ENCODE measurements around the gene RNU6-9. TPM values are rescaled to one million over a fixed set of nuclear protein-coding genes. Genes with fewer than 3 reads are reported as not detected.

RNU6-9 gene
- total and polyA plus RNA-seq, 2 of the 13 experiments (the other 11 are each of a cell fraction or from before 2014, with no cell fraction given) = under 0.01 TPM; not detected in 1

Small RNA genes lying within 50 kb of the gene (small RNA-seq; reads per million reads assigned to genes)
- 0 to 0.33 (median 0.20) reads per million in 3 experiments for gene RNU6-9 (ENCODE audit: insufficient read depth in 2 of 3, insufficient read length in 3 of 3, low read depth in 2 of 3, low replicate concordance in 1 of 3)

Other genes with a start within 250 kb of the RNU6-9 start
- gene RNF126, start 230.3 kb upstream of the RNU6-9 start, total RNA-seq (2016; rRNA removed; fragmentation: Illumina TruSeq; extraction: Trizol) = 18.5 and 34.0 TPM in 2 replicates
- gene RNF126, start 230.3 kb upstream of the RNU6-9 start, polyA plus RNA-seq (2011; rRNA removed) = 23.2 and 24.6 TPM in 2 replicates
- gene FSTL3, start 217.1 kb upstream of the RNU6-9 start, total RNA-seq (2016; rRNA removed; fragmentation: Illumina TruSeq; extraction: Trizol) = 5.8 and 13.5 TPM in 2 replicates
- gene FSTL3, start 217.1 kb upstream of the RNU6-9 start, polyA plus RNA-seq (2011; rRNA removed) = 15.6 and 30.9 TPM in 2 replicates
- gene PRSS57, start 198.0 kb upstream of the RNU6-9 start, total RNA-seq (2016; rRNA removed; fragmentation: Illumina TruSeq; extraction: Trizol) = not detected in 2 replicates
- 0.12 and 0.20 TPM in 2 replicates for gene PRSS57, start 198.0 kb upstream of the RNU6-9 start, polyA plus RNA-seq (2011; rRNA removed)
- 9.7 and 10.8 TPM in 2 replicates for gene PALM, start 184.5 kb upstream of the RNU6-9 start, total RNA-seq (2016; rRNA removed; fragmentation: Illumina TruSeq; extraction: Trizol)
- gene PALM, start 184.5 kb upstream of the RNU6-9 start, polyA plus RNA-seq (2011; rRNA removed) = 4.0 and 5.4 TPM in 2 replicates
- 1.1 and 1.3 TPM in 2 replicates for gene MISP, start 142.4 kb upstream of the RNU6-9 start, total RNA-seq (2016; rRNA removed; fragmentation: Illumina TruSeq; extraction: Trizol)
- 0.67 and 0.71 TPM in 2 replicates for gene MISP, start 142.4 kb upstream of the RNU6-9 start, polyA plus RNA-seq (2011; rRNA removed)
- gene PTBP1, start 96.0 kb upstream of the RNU6-9 start, total RNA-seq (2016; rRNA removed; fragmentation: Illumina TruSeq; extraction: Trizol) = 188 and 195 TPM in 2 replicates
- 288 and 314 TPM in 2 replicates for gene PTBP1, start 96.0 kb upstream of the RNU6-9 start, polyA plus RNA-seq (2011; rRNA removed)
- 0.07 TPM in 1 of 2 replicates, not detected in the other for gene PLPPR3, start 71.5 kb upstream of the RNU6-9 start, total RNA-seq (2016; rRNA removed; fragmentation: Illumina TruSeq; extraction: Trizol)
- gene PLPPR3, start 71.5 kb upstream of the RNU6-9 start, polyA plus RNA-seq (2011; rRNA removed) = 0.16 and 0.17 TPM in 2 replicates
- gene AZU1, start 65.6 kb upstream of the RNU6-9 start, total RNA-seq (2016; rRNA removed; fragmentation: Illumina TruSeq; extraction: Trizol) = not detected in 2 replicates
- gene AZU1, start 65.6 kb upstream of the RNU6-9 start, polyA plus RNA-seq (2011; rRNA removed) = 0.08 TPM in 1 of 2 replicates, not detected in the other
- not detected in 2 replicates for gene PRTN3, start 52.5 kb upstream of the RNU6-9 start, total RNA-seq (2016; rRNA removed; fragmentation: Illumina TruSeq; extraction: Trizol)
- 0.10 TPM in 1 of 2 replicates, not detected in the other for gene PRTN3, start 52.5 kb upstream of the RNU6-9 start, polyA plus RNA-seq (2011; rRNA removed)
- gene ELANE, start 41.2 kb upstream of the RNU6-9 start, total RNA-seq (2016; rRNA removed; fragmentation: Illumina TruSeq; extraction: Trizol) = not detected in 2 replicates
- not detected in 2 replicates for gene ELANE, start 41.2 kb upstream of the RNU6-9 start, polyA plus RNA-seq (2011; rRNA removed)
- 3.6 and 4.6 TPM in 2 replicates for gene CFD, start 33.8 kb upstream of the RNU6-9 start, total RNA-seq (2016; rRNA removed; fragmentation: Illumina TruSeq; extraction: Trizol)
- 2.3 and 3.9 TPM in 2 replicates for gene CFD, start 33.8 kb upstream of the RNU6-9 start, polyA plus RNA-seq (2011; rRNA removed)
- 14.8 and 18.4 TPM in 2 replicates for gene MED16, start 297 bp upstream of the RNU6-9 start, total RNA-seq (2016; rRNA removed; fragmentation: Illumina TruSeq; extraction: Trizol)
- 13.3 and 16.9 TPM in 2 replicates for gene MED16, start 297 bp upstream of the RNU6-9 start, polyA plus RNA-seq (2011; rRNA removed)
- gene R3HDM4, start 19.7 kb downstream of the RNU6-9 start, total RNA-seq (2016; rRNA removed; fragmentation: Illumina TruSeq; extraction: Trizol) = 21.8 and 26.2 TPM in 2 replicates
- gene R3HDM4, start 19.7 kb downstream of the RNU6-9 start, polyA plus RNA-seq (2011; rRNA removed) = 26.9 and 40.4 TPM in 2 replicates
- gene KISS1R, start 23.8 kb downstream of the RNU6-9 start, total RNA-seq (2016; rRNA removed; fragmentation: Illumina TruSeq; extraction: Trizol) = 3.9 and 10.2 TPM in 2 replicates
- 1.1 and 1.5 TPM in 2 replicates for gene KISS1R, start 23.8 kb downstream of the RNU6-9 start, polyA plus RNA-seq (2011; rRNA removed)
- gene ARID3A, start 32.6 kb downstream of the RNU6-9 start, total RNA-seq (2016; rRNA removed; fragmentation: Illumina TruSeq; extraction: Trizol) = 53.8 and 71.3 TPM in 2 replicates
- 77.9 and 102 TPM in 2 replicates for gene ARID3A, start 32.6 kb downstream of the RNU6-9 start, polyA plus RNA-seq (2011; rRNA removed)
- gene WDR18, start 90.9 kb downstream of the RNU6-9 start, total RNA-seq (2016; rRNA removed; fragmentation: Illumina TruSeq; extraction: Trizol) = 47.6 and 49.7 TPM in 2 replicates
- gene WDR18, start 90.9 kb downstream of the RNU6-9 start, polyA plus RNA-seq (2011; rRNA removed) = 36.4 and 44.6 TPM in 2 replicates
- gene GRIN3B, start 106.9 kb downstream of the RNU6-9 start, total RNA-seq (2016; rRNA removed; fragmentation: Illumina TruSeq; extraction: Trizol) = 0.07 TPM in 1 of 2 replicates, not detected in the other
- gene GRIN3B, start 106.9 kb downstream of the RNU6-9 start, polyA plus RNA-seq (2011; rRNA removed) = 0.20 and 0.34 TPM in 2 replicates
- 20.5 and 64.7 TPM in 2 replicates for gene TMEM259, start 127.6 kb downstream of the RNU6-9 start, total RNA-seq (2016; rRNA removed; fragmentation: Illumina TruSeq; extraction: Trizol)
- gene TMEM259, start 127.6 kb downstream of the RNU6-9 start, polyA plus RNA-seq (2011; rRNA removed) = 164 and 232 TPM in 2 replicates
- gene RNU6-2, start 128.0 kb downstream of the RNU6-9 start, total RNA-seq (2016; rRNA removed; fragmentation: Illumina TruSeq; extraction: Trizol) = under 0.01 TPM in 1 of 2 replicates, not detected in the other
- not detected in 2 replicates for gene RNU6-2, start 128.0 kb downstream of the RNU6-9 start, polyA plus RNA-seq (2011; rRNA removed)
- 70.0 and 84.5 TPM in 2 replicates for gene CNN2, start 133.1 kb downstream of the RNU6-9 start, total RNA-seq (2016; rRNA removed; fragmentation: Illumina TruSeq; extraction: Trizol)
- gene CNN2, start 133.1 kb downstream of the RNU6-9 start, polyA plus RNA-seq (2011; rRNA removed) = 58.1 and 63.6 TPM in 2 replicates
- 1.3 and 4.4 TPM in 2 replicates for gene ABCA7, start 146.6 kb downstream of the RNU6-9 start, total RNA-seq (2016; rRNA removed; fragmentation: Illumina TruSeq; extraction: Trizol)
- 32.4 and 41.2 TPM in 2 replicates for gene ABCA7, start 146.6 kb downstream of the RNU6-9 start, polyA plus RNA-seq (2011; rRNA removed)
- 0.48 and 0.84 TPM in 2 replicates for gene ARHGAP45, start 173.7 kb downstream of the RNU6-9 start, total RNA-seq (2016; rRNA removed; fragmentation: Illumina TruSeq; extraction: Trizol)
- gene ARHGAP45, start 173.7 kb downstream of the RNU6-9 start, polyA plus RNA-seq (2011; rRNA removed) = 32.0 and 40.3 TPM in 2 replicates
- gene POLR2E, start 201.9 kb downstream of the RNU6-9 start, total RNA-seq (2016; rRNA removed; fragmentation: Illumina TruSeq; extraction: Trizol) = 140 TPM in 2 replicates
- 272 and 305 TPM in 2 replicates for gene POLR2E, start 201.9 kb downstream of the RNU6-9 start, polyA plus RNA-seq (2011; rRNA removed)
- gene GPX4, start 210.5 kb downstream of the RNU6-9 start, total RNA-seq (2016; rRNA removed; fragmentation: Illumina TruSeq; extraction: Trizol) = 426 and 535 TPM in 2 replicates
- 613 and 728 TPM in 2 replicates for gene GPX4, start 210.5 kb downstream of the RNU6-9 start, polyA plus RNA-seq (2011; rRNA removed)

All from HepG2 (cell line).